H9 (cell line): ENCODE results near the gene CNGB1. TPM values are rescaled to one million over a fixed set of nuclear protein-coding genes. Genes with fewer than 3 reads are reported as not detected.

ENCODE experiments used
- DNase-seq: peaks from one replicate; pipeline ENCODE4 v3.0.0-alpha.2; 2017
- H2AFZ ChIP-seq: one replicate; pipeline ENCODE4 v1.6.1; 2013; ENCODE audit warnings: mild to moderate bottlenecking, low read length, control low read depth, moderate library complexity
- H2AK5ac ChIP-seq: 2 replicates; pipeline ENCODE4 v1.6.1; 2013; ENCODE audit warnings: low read length, control low read depth, mixed read lengths; ENCODE audit not compliant: insufficient read length
- H2BK120ac ChIP-seq: one replicate; pipeline ENCODE4 v1.6.1; 2013; ENCODE audit warnings: low read depth, mild to moderate bottlenecking, low read length, control low read depth, inconsistent platforms; ENCODE audit not compliant: poor library complexity, severe bottlenecking
- H2BK12ac ChIP-seq: 2 replicates; pipeline ENCODE4 v1.6.1; 2013; ENCODE audit warnings: low read length, control low read depth, mixed read lengths, low read depth; ENCODE audit not compliant: insufficient read length
- H2BK15ac ChIP-seq: 2 replicates; pipeline ENCODE4 v1.6.1; 2013; ENCODE audit warnings: low read depth, low read length, control low read depth
- H2BK20ac ChIP-seq: one replicate; pipeline ENCODE4 v1.6.1; 2013; ENCODE audit warnings: low read depth, mild to moderate bottlenecking, low read length, control low read depth, inconsistent platforms; ENCODE audit not compliant: poor library complexity, severe bottlenecking
- H2BK5ac ChIP-seq: 2 replicates; pipeline ENCODE4 v1.6.1; 2013; ENCODE audit warnings: low read length, control low read depth, mixed read lengths; ENCODE audit not compliant: insufficient read length
- H3K14ac ChIP-seq: 2 replicates; pipeline ENCODE4 v1.6.1; 2013; ENCODE audit warnings: low read length, control low read depth; ENCODE audit not compliant: insufficient read depth
- H3K18ac ChIP-seq: 2 replicates; pipeline ENCODE4 v1.6.1; 2013; ENCODE audit warnings: low read depth, mild to moderate bottlenecking, mixed read lengths, low read length, control low read depth; ENCODE audit not compliant: insufficient read length
- H3K23ac ChIP-seq: 2 replicates; pipeline ENCODE4 v1.6.1; 2013; ENCODE audit warnings: low read length, control low read depth, mixed read lengths, low read depth; ENCODE audit not compliant: insufficient read length
- H3K23me2 ChIP-seq: 2 replicates; pipeline ENCODE4 v1.6.1; 2013; ENCODE audit warnings: low read depth, mild to moderate bottlenecking, mixed read lengths, low read length, control low read depth; ENCODE audit not compliant: insufficient read length, poor library complexity, severe bottlenecking
- H3K27ac ChIP-seq: 2 replicates; pipeline ENCODE4 v1.5.1; 2013; ENCODE audit warnings: low read length, control low read depth, mixed read lengths, low read depth; ENCODE audit not compliant: insufficient read length
- H3K27me3 ChIP-seq: 2 replicates; pipeline ENCODE4 v1.6.1; 2013; ENCODE audit warnings: low read length, control low read depth, inconsistent platforms; ENCODE audit not compliant: insufficient read depth
- H3K4ac ChIP-seq: 2 replicates; pipeline ENCODE4 v1.6.1; 2013; ENCODE audit warnings: low read depth, mild to moderate bottlenecking, control low read depth, inconsistent platforms, low read length, moderate library complexity
- H3K4me1 ChIP-seq: 2 replicates; pipeline ENCODE4 v1.6.1; 2013; ENCODE audit warnings: low read length, control low read depth, inconsistent platforms; ENCODE audit not compliant: insufficient read depth
- H3K4me2 ChIP-seq: 2 replicates; pipeline ENCODE4 v1.6.1; 2013; ENCODE audit warnings: low read length, control low read depth, mixed read lengths; ENCODE audit not compliant: insufficient read length, insufficient read depth
- H3K56ac ChIP-seq: 2 replicates; pipeline ENCODE4 v1.6.1; 2013; ENCODE audit warnings: low read depth, mild to moderate bottlenecking, mixed read lengths, low read length, control low read depth; ENCODE audit not compliant: insufficient read length
- H3K79me1 ChIP-seq: 2 replicates; pipeline ENCODE4 v1.6.1; 2013; ENCODE audit warnings: low read depth, mild to moderate bottlenecking, moderate library complexity, low read length, control low read depth, inconsistent platforms; ENCODE audit not compliant: insufficient read depth, poor library complexity, severe bottlenecking
- H3K79me2 ChIP-seq: 2 replicates; pipeline ENCODE4 v1.6.1; 2013; ENCODE audit warnings: low read length, control low read depth, inconsistent platforms; ENCODE audit not compliant: insufficient read depth
- H3K9ac ChIP-seq: 2 replicates; pipeline ENCODE4 v1.6.1; 2013; ENCODE audit warnings: low read length, control low read depth, mixed read lengths; ENCODE audit not compliant: insufficient read length; ENCODE audit errors: extremely low read depth
- H3K9me3 ChIP-seq: one replicate; pipeline ENCODE4 v1.6.1; 2013; ENCODE audit warnings: low read depth, low read length, inconsistent platforms; ENCODE audit not compliant: control insufficient read depth
- H3T11ph ChIP-seq: one replicate; pipeline ENCODE4 v1.6.1; 2013; ENCODE audit warnings: mild to moderate bottlenecking, low read length, control low read depth, inconsistent platforms
- H4K20me1 ChIP-seq: one replicate; pipeline ENCODE4 v1.6.1; 2013; ENCODE audit not compliant: control insufficient read depth, insufficient read length, insufficient read depth
- H4K5ac ChIP-seq: 2 replicates; pipeline ENCODE4 v1.6.1; 2013; ENCODE audit warnings: low read depth, mild to moderate bottlenecking, mixed read lengths, low read length, control low read depth; ENCODE audit not compliant: insufficient read length
- H4K8ac ChIP-seq: replicated peaks from 2 replicates; pipeline ENCODE4 v1.6.1; 2013; ENCODE audit warnings: low read length, control low read depth, mixed read lengths, low read depth; ENCODE audit not compliant: insufficient read length
- H4K91ac ChIP-seq: 2 replicates; pipeline ENCODE4 v1.6.1; 2013; ENCODE audit warnings: low read depth, mild to moderate bottlenecking, moderate library complexity, mixed read lengths, low read length, control low read depth; ENCODE audit not compliant: insufficient read length
- H3K27ac Mint-ChIP-seq, 3 experiments: 2 replicates in 2 of 3; 3 replicates in 1 of 3; pipeline ENCODE4 v1.8.0; 2020 to 2021; ENCODE audit warnings: mixed read lengths in 3 of 3, mild to moderate bottlenecking in 1 of 3, moderate library complexity in 1 of 3
- H3K27me3 Mint-ChIP-seq: 2 replicates; pipeline ENCODE4 v1.8.0; 2021; ENCODE audit warnings: low read depth, mild to moderate bottlenecking, moderate library complexity, mixed read lengths
- H3K36me3 Mint-ChIP-seq, 3 experiments: 2 replicates in 2 of 3; 3 replicates in 1 of 3; pipeline ENCODE4 v1.8.0; 2020 to 2021; ENCODE audit warnings: low read depth in 3 of 3, mixed read lengths in 3 of 3; ENCODE audit not compliant: insufficient read depth in 1 of 3
- H3K4me1 Mint-ChIP-seq, 2 experiments: 2 replicates each; pipeline ENCODE4 v1.8.0; 2020; ENCODE audit warnings: mixed read lengths in 2 of 2
- H3K4me3 Mint-ChIP-seq, 2 experiments: 2 replicates in 1 of 2; 3 replicates in 1 of 2; pipeline ENCODE4 v1.8.0; 2020 to 2021; ENCODE audit warnings: mild to moderate bottlenecking in 2 of 2, mixed read lengths in 2 of 2, moderate library complexity in 1 of 2
- H3K9me3 Mint-ChIP-seq, 2 experiments: 2 replicates in 1 of 2; 3 replicates in 1 of 2; pipeline ENCODE4 v1.8.0; 2020; ENCODE audit warnings: mild to moderate bottlenecking in 2 of 2, mixed read lengths in 2 of 2, moderate library complexity in 1 of 2
- CTCF ChIP-seq: fragments of 200-600 bp; sonication (generic); conservative IDR thresholded peaks from 3 replicates; pipeline ENCODE4 v1.8.0; 2021; ENCODE audit warnings: antibody characterized with exemption, mild to moderate bottlenecking
- WGBS: extraction: QIAGEN DNeasy Blood & Tissue Kit; methylation state at CpG from one replicate; pipeline ENCODE4 v1.1.7; 2013; ENCODE audit warnings: missing lambda C conversion rate, low lambda C conversion rate, mixed read lengths; ENCODE audit not compliant: insufficient read length; ENCODE audit errors: extremely low coverage; 5-methylcytosine and 5-hydroxymethylcytosine counted together
- total RNA-seq: library from RNA; stranded (reverse); gene quantifications from 2 replicates; pipeline ENCODE4 v1.2.1, GENCODE V29; 2021

The CNGB1 gene
- total RNA-seq, 1 experiment from 2014 or later: not detected

DNA sequence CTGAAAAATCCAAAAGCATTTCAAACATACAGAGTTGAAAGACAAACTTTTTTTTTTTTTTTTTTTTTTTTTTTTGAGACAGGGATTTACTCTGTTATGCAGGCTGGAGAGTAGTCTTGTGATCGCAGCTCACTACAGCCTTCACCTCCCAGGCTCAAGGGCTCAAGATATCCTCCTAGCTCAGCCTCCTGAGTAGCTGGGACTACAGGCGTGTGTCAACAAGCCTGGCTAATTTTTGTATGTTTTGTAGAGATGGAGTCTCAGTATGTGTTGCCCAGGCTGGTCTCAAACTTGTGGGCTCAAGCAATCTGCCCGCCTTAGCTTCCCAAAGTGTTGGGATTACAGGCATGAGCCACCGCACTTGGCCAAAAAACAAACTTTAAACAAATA lies 104.4 kb downstream of the CNGB1 start:
- no peaks in the 10 kb centered on the region for H3K9me3 ChIP-seq
- H3K79me2 ChIP-seq: no peaks in the 10 kb centered on the region
- H2BK20ac ChIP-seq: no peak overlapping the region
- no peaks in the 10 kb centered on the region for H3K36me3 Mint-ChIP-seq
- H2BK12ac ChIP-seq: no peak overlapping the region
- no peaks in the 10 kb centered on the region; the same call in none of the 2 replicates for H3K4me1 ChIP-seq
- no peak overlapping the region for H2BK15ac ChIP-seq
- no peaks in the 10 kb centered on the region for H3K27me3 ChIP-seq
- no peaks in the 10 kb centered on the region for H4K20me1 ChIP-seq
- no peaks in the 10 kb centered on the region for H3K79me1 ChIP-seq
- peaks cover 18 to 19% of the 10 kb centered on the region in 2 experiments for H3K4me1 Mint-ChIP-seq
- H3K27ac ChIP-seq: no peak overlapping the region
- no peaks in the 10 kb centered on the region for H3K9me3 Mint-ChIP-seq
- H3K14ac ChIP-seq: no peak overlapping the region
- no peaks in the 10 kb centered on the region for H3K23me2 ChIP-seq
- no peak overlapping the region for H3K27ac Mint-ChIP-seq
- no peak overlapping the region for H3K9ac ChIP-seq
- H3K4me2 ChIP-seq: no peak overlapping the region
- no peak overlapping the region for H3K56ac ChIP-seq
- H4K5ac ChIP-seq: no peak overlapping the region
- DNase-seq: no peak
- H2AFZ ChIP-seq: no peak overlapping the region
- no peak overlapping the region for H3K18ac ChIP-seq
- no CpG with 5 or more reads among the region's 4 CpGs for WGBS
- H4K91ac ChIP-seq: no peak overlapping the region
- H3K27me3 Mint-ChIP-seq: peaks cover 3% of the 10 kb centered on the region; the same call in 1 of the 2 replicates
- TF ChIP-seq CTCF: no peak
- no peak overlapping the region for H2AK5ac ChIP-seq
- H3K4me3 Mint-ChIP-seq: no peak overlapping the region
- no peak overlapping the region for H3K23ac ChIP-seq
- H3K4ac ChIP-seq: no peak overlapping the region
- no peak overlapping the region for H4K8ac ChIP-seq
- no peak overlapping the region for H2BK120ac ChIP-seq
- H2BK5ac ChIP-seq: no peak overlapping the region
- H3T11ph ChIP-seq: no peak overlapping the region
